Calu3 (cell line): Measurements from ENCODE around the gene P2RY12. TPM values are rescaled to one million over a fixed set of nuclear protein-coding genes. Genes with fewer than 3 reads are reported as not detected.

ENCODE experiments used
- BruUV-seq: library from RNA; stranded (reverse); fragments of 400-500 nt; replicated peaks from 2 replicates; lab custom pipeline; 2021; lab: Mats Ljungman, UMichigan
- CTCF ChIA-PET: fragments of 300-600 bp; sonication (Branson Sonifier 250); formaldehyde crosslinking; loops from one replicate; lab custom pipeline; 2022; ENCODE audit warnings: antibody characterized with exemption; lab: Charles Lee
- DNase-seq: peaks from one replicate; pipeline ENCODE4 v3.0.0; 2022
- H3K27ac Mint-ChIP-seq: one replicate; pipeline ENCODE4 v1.8.0; 2022; ENCODE audit warnings: mixed read lengths; ENCODE audit not compliant: unreplicated experiment
- H3K27me3 Mint-ChIP-seq: one replicate; pipeline ENCODE4 v1.8.0; 2022; ENCODE audit warnings: mixed read lengths; ENCODE audit not compliant: unreplicated experiment
- H3K36me3 Mint-ChIP-seq: one replicate; pipeline ENCODE4 v1.8.0; 2022; ENCODE audit warnings: mild to moderate bottlenecking, moderate library complexity, mixed read lengths; ENCODE audit not compliant: insufficient read depth, unreplicated experiment
- H3K4me1 Mint-ChIP-seq: one replicate; pipeline ENCODE4 v1.8.0; 2022; ENCODE audit warnings: mild to moderate bottlenecking, low read depth, mixed read lengths; ENCODE audit not compliant: unreplicated experiment
- H3K4me3 Mint-ChIP-seq: one replicate; pipeline ENCODE4 v1.8.0; 2022; ENCODE audit warnings: mild to moderate bottlenecking, low read depth, moderate library complexity, mixed read lengths; ENCODE audit not compliant: unreplicated experiment
- H3K9me3 Mint-ChIP-seq: one replicate; pipeline ENCODE4 v1.8.0; 2022; ENCODE audit warnings: low read depth, mixed read lengths; ENCODE audit not compliant: unreplicated experiment
- CTCF ChIP-seq: fragments of 200-600 bp; IDR thresholded peaks from one replicate; pipeline ENCODE4 v1.8.0; 2022; ENCODE audit warnings: antibody characterized with exemption; ENCODE audit not compliant: unreplicated experiment
- intact Hi-C: fragments of 100-400 bp; cut with micrococcal nuclease; formaldehyde crosslinking; loops from one replicate; pipeline ENCODE4 v1.10.0; 2022; ENCODE audit not compliant: unreplicated experiment
- total RNA-seq: library from RNA; stranded (reverse); gene quantifications from 2 replicates; pipeline ENCODE4 v1.2.3, GENCODE V29; 2022

P2RY12 gene
- total RNA-seq, 1 experiment from 2014 or later = not detected

- no TSS peak for BruUV-seq
- H3K9me3 Mint-ChIP-seq = peaks cover 6% of the 10 kb centered on the region
- H3K4me1 Mint-ChIP-seq = peaks cover 37% of the 10 kb centered on the region
- H3K27ac Mint-ChIP-seq = no peak overlapping the region
- no peak for TF ChIP-seq CTCF
- intact Hi-C loops = no loop called here
- no peaks in the 10 kb centered on the region for H3K36me3 Mint-ChIP-seq
- H3K27me3 Mint-ChIP-seq = no peaks in the 10 kb centered on the region
- DNase-seq = no peak
- CTCF ChIA-PET = no interaction called here
- H3K4me3 Mint-ChIP-seq = no peak overlapping the region
These were observed 66.2 kb downstream of the P2RY12 start for GRCh38 chr3:151318313-151318712.

GRCh38 chr3:151316267-151316991 lies 68.1 kb downstream of the P2RY12 start, which contains the start of gene GPR87:
TSS of gene GPR87 (minus strand) at chr3:151316820. CDS start at chr3:151300100, 16,720 bp downstream.
- Mint-ChIP-seq H3K4me1 (peaks cover 31% of the 10 kb centered on the region), H3K36me3 (no peaks in the 10 kb centered on the region), H3K27me3 (no peaks in the 10 kb centered on the region), H3K4me3 (peak within 1 kb of the TSS; percentile 10), H3K9me3 (no peaks in the 10 kb centered on the region), H3K27ac (peak within 1 kb of the TSS; percentile 71)
- intact Hi-C loops = loop anchor here (1.0 kb wide), 1 partner anchor 9 kb away; no protein-coding TSS in a partner anchor
- CTCF ChIA-PET = interaction anchor here (0.6 to 1.8 kb wide), 4 partner anchors 11 to 135 kb away, joined by 3 to 12 read pairs (median 7); no protein-coding TSS in a partner anchor
- peak; percentile 66 for DNase-seq
- no peak for TF ChIP-seq CTCF
- TSS peak; percentile 85 for BruUV-seq

- H3K27ac Mint-ChIP-seq = peak overlapping the region; percentile 71
- TF ChIP-seq CTCF = no peak
- BruUV-seq = no TSS peak
- H3K4me3 Mint-ChIP-seq = peak overlapping the region; percentile 10
- peaks cover 30% of the 10 kb centered on the region for H3K4me1 Mint-ChIP-seq
- no peak for DNase-seq
- no peaks in the 10 kb centered on the region for H3K27me3 Mint-ChIP-seq
- CTCF ChIA-PET = interaction anchor here (1.5 to 1.8 kb wide), 2 partner anchors 11 to 12 kb away, joined by 11 to 12 read pairs; no protein-coding TSS in a partner anchor
- H3K9me3 Mint-ChIP-seq = no peaks in the 10 kb centered on the region
- intact Hi-C loops = loop anchor here (1.0 kb wide), 1 partner anchor 9 kb away; no protein-coding TSS in a partner anchor
- no peaks in the 10 kb centered on the region for H3K36me3 Mint-ChIP-seq
These were observed 68.7 kb downstream of the P2RY12 start for GRCh38 chr3:151315846-151316245.

- H3K4me3 Mint-ChIP-seq = no peak overlapping the region
- no peaks in the 10 kb centered on the region for H3K9me3 Mint-ChIP-seq
- no peaks in the 10 kb centered on the region for H3K36me3 Mint-ChIP-seq
- intact Hi-C loops = no loop called here
- TF ChIP-seq CTCF = no peak
- BruUV-seq = no TSS peak
- H3K27me3 Mint-ChIP-seq = no peaks in the 10 kb centered on the region
- no peak for DNase-seq
- H3K27ac Mint-ChIP-seq = peak overlapping the region; percentile 71
- CTCF ChIA-PET = no interaction called here
- peaks cover 30% of the 10 kb centered on the region for H3K4me1 Mint-ChIP-seq
These were observed 69.4 kb downstream of the P2RY12 start for GRCh38 chr3:151315136-151315535.
